GM23248 (cell line): ENCODE data around the gene CAMK1D. TPM values are rescaled to one million over a fixed set of nuclear protein-coding genes. Genes with fewer than 3 reads are reported as not detected.

Experiments
- DNase-seq: peaks from one replicate; pipeline ENCODE4 v3.0.0-alpha.2; 2015
- H2AFZ ChIP-seq: fragments of 200-600 bp; sonication (generic); 2 replicates; pipeline ENCODE4 v1.6.1; 2016; ENCODE audit warnings: antibody characterized with exemption
- H3F3A ChIP-seq: fragments of 200-600 bp; sonication (generic); 2 replicates; pipeline ENCODE4 v1.6.1; 2016; ENCODE audit warnings: mild to moderate bottlenecking, antibody characterized with exemption, mixed run types; ENCODE audit not compliant: insufficient read depth
- H3K27ac ChIP-seq: fragments of 200-600 bp; sonication (generic); 2 replicates; pipeline ENCODE4 v1.5.1; 2016; ENCODE audit warnings: mild to moderate bottlenecking
- H3K27me3 ChIP-seq: fragments of 200-600 bp; sonication (generic); replicated peaks from 2 replicates; pipeline ENCODE4 v1.6.1; 2016; ENCODE audit warnings: mild to moderate bottlenecking; ENCODE audit not compliant: insufficient read depth
- H3K36me3 ChIP-seq: fragments of 200-600 bp; sonication (generic); 2 replicates; pipeline ENCODE4 v1.6.1; 2016; ENCODE audit warnings: low read depth, mild to moderate bottlenecking
- H3K4me1 ChIP-seq: fragments of 200-600 bp; sonication (generic); 2 replicates; pipeline ENCODE4 v1.6.1; 2016; ENCODE audit warnings: mild to moderate bottlenecking; ENCODE audit not compliant: insufficient read depth
- H3K4me2 ChIP-seq: fragments of 200-600 bp; sonication (generic); one replicate; pipeline ENCODE4 v1.6.1; 2016; ENCODE audit warnings: mild to moderate bottlenecking; ENCODE audit not compliant: unreplicated experiment
- H3K4me3 ChIP-seq: fragments of 200-600 bp; sonication (generic); 2 replicates; pipeline ENCODE4 v1.5.1; 2016; ENCODE audit warnings: mild to moderate bottlenecking
- H3K79me2 ChIP-seq: fragments of 200-600 bp; sonication (generic); 2 replicates; pipeline ENCODE4 v1.6.1; 2016; ENCODE audit warnings: mild to moderate bottlenecking; ENCODE audit not compliant: insufficient read depth
- H3K9ac ChIP-seq: fragments of 200-600 bp; sonication (generic); 2 replicates; pipeline ENCODE4 v1.6.1; 2016; ENCODE audit warnings: mild to moderate bottlenecking
- H3K9me2 ChIP-seq: fragments of 200-600 bp; sonication (generic); 2 replicates; pipeline ENCODE4 v1.6.1; 2016; ENCODE audit warnings: mixed run types, mild to moderate bottlenecking, moderate library complexity; ENCODE audit not compliant: insufficient read depth
- H3K9me3 ChIP-seq: fragments of 200-600 bp; sonication (generic); one replicate; pipeline ENCODE4 v1.6.1; 2017; ENCODE audit warnings: low read depth
- H4K20me1 ChIP-seq: fragments of 200-600 bp; sonication (generic); 2 replicates; pipeline ENCODE4 v1.6.0; 2016; ENCODE audit not compliant: insufficient read depth
- EZH2 ChIP-seq: fragments of 200-600 bp; sonication (generic); IDR thresholded peaks from 2 replicates; pipeline ENCODE4 v1.6.1; 2018; ENCODE audit warnings: antibody characterized with exemption, mild to moderate bottlenecking; ENCODE audit not compliant: insufficient read depth, poor library complexity, severe bottlenecking
- EZH2phosphoT487 ChIP-seq: fragments of 200-600 bp; sonication (generic); IDR thresholded peaks from 2 replicates; pipeline ENCODE4 v1.6.1; 2018; ENCODE audit warnings: antibody characterized with exemption, moderate library complexity, mild to moderate bottlenecking, low read depth; ENCODE audit not compliant: insufficient read depth
- WGBS, 2 experiments: methylation state at CpG; one replicate each; pipeline ENCODE4 v1.1.6; 2015 to 2017; ENCODE audit warnings: low lambda C conversion rate in 2 of 2, low coverage in 1 of 2; ENCODE audit errors: missing lambda C conversion rate in 2 of 2; 5-methylcytosine and 5-hydroxymethylcytosine counted together
- in situ Hi-C: fragments of 300-500 bp; cut with MboI; formaldehyde crosslinking; loops from 2 replicates; pipeline ENCODE4 v1.15.0; 2020
- microRNA counts: library from miRNA; unstranded; fragments of <30 nt; microRNA quantifications from one replicate; lab custom pipeline; 2016
- microRNA-seq: library from miRNA; unstranded; fragments of <30 nt; microRNA quantifications from one replicate; pipeline ENCODE4, GENCODE V29; 2016; ENCODE audit warnings: borderline number of aligned reads
- polyA plus RNA-seq: library from polyadenylated mRNA; unstranded; fragments of >200 nt; fragmentation: Nextera tagmentation; extraction: Ambion mirVana; gene quantifications from 2 replicates; pipeline ENCODE4 v1.2.1, GENCODE V29; 2016
- small RNA-seq: library from RNA; depleted of rRNA; stranded (forward); fragments of <200 nt; gene quantifications from one replicate; pipeline ENCODE3, GENCODE V24; 2014; ENCODE audit warnings: low read depth, low replicate concordance
- total RNA-seq: library from RNA; depleted of rRNA; stranded (reverse); fragments of >200 nt; shearing (Covaris generic); gene quantifications from 2 replicates; pipeline ENCODE4 v1.2.3, GENCODE V29; 2014; rRNA removed

The CAMK1D gene
- total and polyA plus RNA-seq, 2 experiments from 2014 or later = 0.22 to 0.55 TPM

DNA sequence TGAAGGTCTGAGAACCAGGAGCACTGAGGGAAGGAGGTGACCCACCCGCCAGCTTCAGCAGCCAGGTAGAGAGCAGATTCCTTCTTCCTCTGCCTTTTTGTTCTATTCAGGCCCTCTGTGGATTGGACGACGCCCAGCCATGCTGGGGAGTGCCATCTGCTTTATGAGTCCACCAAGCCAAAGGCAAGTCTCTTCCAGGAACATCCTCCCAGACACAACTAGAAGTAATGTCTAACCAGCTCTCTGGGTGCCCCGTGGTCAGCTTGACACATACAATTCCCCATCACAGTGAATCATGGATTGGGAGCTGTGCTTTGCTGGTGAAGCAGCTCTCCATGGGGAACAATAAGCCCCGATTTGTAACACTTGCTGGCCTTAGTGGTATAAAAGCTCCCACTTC lies 526.9 kb downstream of the CAMK1D start:
- H3K4me1 ChIP-seq = no peaks in the 10 kb centered on the region
- no peak for DNase-seq
- no peaks in the 10 kb centered on the region for H3K9me3 ChIP-seq
- H3K9ac ChIP-seq = no peak overlapping the region
- H3K36me3 ChIP-seq = no peaks in the 10 kb centered on the region
- H3K4me3 ChIP-seq = no peak overlapping the region
- no peak overlapping the region for H3K4me2 ChIP-seq
- no peaks in the 10 kb centered on the region for H3K79me2 ChIP-seq
- H4K20me1 ChIP-seq = no peaks in the 10 kb centered on the region
- H3K27ac ChIP-seq = no peak overlapping the region
- H3K9me2 ChIP-seq = no peaks in the 10 kb centered on the region
- no peaks in the 10 kb centered on the region for H3F3A ChIP-seq
- 47 to 51% methylated on average over 5 of the region's 5 CpGs for WGBS, 2 experiments
- TF ChIP-seq EZH2 (no peak), EZH2phosphoT487 (no peak)
- in situ Hi-C loops = no loop called here
- no peak overlapping the region for H2AFZ ChIP-seq
- no peaks in the 10 kb centered on the region for H3K27me3 ChIP-seq

DNA sequence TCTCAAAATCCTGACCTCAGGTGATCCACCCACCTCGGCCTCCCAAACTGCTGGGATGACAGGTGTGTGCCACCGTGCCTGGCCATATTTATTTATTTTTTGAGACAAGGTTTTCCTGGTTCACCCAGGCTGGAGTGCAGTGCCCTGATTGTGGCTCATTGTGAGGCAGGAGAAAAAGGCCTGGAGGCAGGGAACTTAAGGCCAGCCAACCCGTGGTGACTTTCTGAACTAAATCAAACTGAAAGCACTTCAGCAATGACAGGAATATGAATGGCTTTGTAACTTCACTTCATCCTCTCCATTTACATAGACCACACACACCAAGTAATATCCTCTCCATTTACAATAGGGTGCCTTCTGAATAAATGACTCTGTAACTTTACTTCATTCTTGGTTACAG lies 527.8 kb downstream of the CAMK1D start:
- Histone ChIP-seq H3K36me3 (no peaks in the 10 kb centered on the region), H3K4me2 (no peak overlapping the region), H3K9me3 (no peaks in the 10 kb centered on the region), H3K4me3 (no peak overlapping the region), H3K27me3 (no peaks in the 10 kb centered on the region), H3K27ac (no peak overlapping the region), H2AFZ (no peak overlapping the region), H4K20me1 (no peaks in the 10 kb centered on the region), H3K79me2 (no peaks in the 10 kb centered on the region), H3F3A (no peaks in the 10 kb centered on the region), H3K9ac (no peak overlapping the region), H3K4me1 (no peaks in the 10 kb centered on the region), H3K9me2 (no peaks in the 10 kb centered on the region)
- 26 to 31% methylated on average over 3 of the region's 3 CpGs for WGBS, 2 experiments
- TF ChIP-seq EZH2 = no peak
- TF ChIP-seq EZH2phosphoT487 = no peak
- DNase-seq = no peak
- in situ Hi-C loops = no loop called here

DNA sequence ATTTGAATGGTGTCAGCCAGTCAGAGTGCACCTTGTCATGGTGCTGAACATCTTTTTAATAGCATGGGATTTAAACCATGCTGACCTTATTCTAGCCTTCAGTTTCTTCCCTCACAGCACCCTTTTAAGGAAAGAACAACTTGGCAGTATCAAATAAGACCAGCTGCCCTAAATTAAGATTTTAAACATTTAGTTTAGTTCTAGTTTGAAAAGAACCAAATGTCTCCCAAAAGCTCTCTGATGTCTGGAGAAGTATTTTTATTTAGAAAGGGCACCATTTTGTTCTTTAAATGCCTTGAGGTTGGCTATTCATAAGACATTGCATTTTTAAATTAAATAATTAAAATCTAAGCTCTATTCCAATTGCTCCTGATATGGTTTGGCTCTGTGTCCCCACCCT lies 531.1 kb downstream of the CAMK1D start:
- Histone ChIP-seq H3K36me3 (no peaks in the 10 kb centered on the region), H3K9me2 (no peaks in the 10 kb centered on the region), H3K27ac (no peak overlapping the region), H3K9ac (no peak overlapping the region), H3F3A (no peaks in the 10 kb centered on the region), H3K4me3 (no peak overlapping the region), H3K9me3 (no peaks in the 10 kb centered on the region), H2AFZ (no peak overlapping the region), H4K20me1 (no peaks in the 10 kb centered on the region), H3K79me2 (no peaks in the 10 kb centered on the region), H3K27me3 (no peaks in the 10 kb centered on the region), H3K4me2 (no peak overlapping the region), H3K4me1 (no peaks in the 10 kb centered on the region)
- DNase-seq = no peak
- TF ChIP-seq EZH2phosphoT487 (no peak), EZH2 (no peak)
- in situ Hi-C loops = no loop called here

DNA sequence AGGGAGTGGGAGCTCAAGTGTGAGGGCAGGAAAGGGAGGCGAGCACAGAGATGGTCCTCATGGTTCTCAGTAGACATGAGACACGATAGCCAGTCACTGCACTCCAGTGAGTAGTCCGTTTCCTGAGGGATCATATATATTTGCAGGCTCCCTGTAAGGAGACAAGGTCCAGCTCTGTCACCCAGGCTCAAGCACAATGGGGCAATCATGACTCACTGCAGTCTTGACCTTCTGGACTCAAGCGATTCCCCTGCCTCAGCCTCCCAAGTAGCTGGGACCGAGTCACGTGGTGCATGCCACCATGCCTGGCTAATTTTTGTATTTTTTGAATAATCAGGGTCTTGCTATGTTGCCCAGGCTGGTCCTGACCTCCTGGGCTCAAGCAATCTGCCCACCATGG lies 535.5 kb downstream of the CAMK1D start:
- in situ Hi-C loops = no loop called here
- DNase-seq = no peak
- no peaks in the 10 kb centered on the region for H3K79me2 ChIP-seq

More for the DNA sequence above, 535.5 kb downstream of the CAMK1D start:
- 48 to 57% methylated on average over 6 of the region's 6 CpGs for WGBS, 2 experiments
- Histone ChIP-seq H3K4me2 (no peak overlapping the region), H3K9ac (no peak overlapping the region), H3K27me3 (no peaks in the 10 kb centered on the region), H3F3A (no peaks in the 10 kb centered on the region), H3K36me3 (no peaks in the 10 kb centered on the region), H4K20me1 (no peaks in the 10 kb centered on the region), H3K9me3 (no peaks in the 10 kb centered on the region), H2AFZ (no peak overlapping the region), H3K9me2 (no peaks in the 10 kb centered on the region), H3K27ac (no peak overlapping the region), H3K4me1 (no peaks in the 10 kb centered on the region), H3K4me3 (no peak overlapping the region)
- TF ChIP-seq EZH2phosphoT487 = no peak
- TF ChIP-seq EZH2 = no peak

MicroRNA genes within 50 kb of the gene (microRNA counts, 767-probe panel; counts per million panel counts)
- microRNA hsa-miR-548q (lab: Ali Mortazavi, UCI) = 447 counts per million, percentile 86 among the panel's probes with 10 or more counts

Small RNA genes within 50 kb of the gene (microRNA-seq; reads per million reads assigned to microRNA genes)
- gene MIR4480 = not detected
- gene MIR4481 = not detected
- gene MIR548Q = not detected

Small RNA genes within 50 kb of the gene (small RNA-seq; reads per million reads assigned to genes)
- gene MIR4480 = not detected
- not detected for gene MIR548Q
- gene RF00279 = not detected
- not detected for gene RN7SL198P
- not detected for gene RNU6ATAC39P

Other genes with a start within 250 kb of the CAMK1D start
- 9.7 and 20.6 TPM in 2 replicates for gene SEC61A2, start 219.9 kb upstream of the CAMK1D start, total RNA-seq
- 6.9 and 7.7 TPM in 2 replicates for gene SEC61A2, start 219.9 kb upstream of the CAMK1D start, polyA plus RNA-seq
- gene NUDT5, start 153.7 kb upstream of the CAMK1D start, total RNA-seq = 26.9 and 33.2 TPM in 2 replicates
- gene NUDT5, start 153.7 kb upstream of the CAMK1D start, polyA plus RNA-seq = 105 and 107 TPM in 2 replicates
- 81.3 and 100 TPM in 2 replicates for gene CDC123, start 153.4 kb upstream of the CAMK1D start, total RNA-seq
- 146 and 150 TPM in 2 replicates for gene CDC123, start 153.4 kb upstream of the CAMK1D start, polyA plus RNA-seq